SK-N-MC (cell line): ENCODE measurements around the gene GSTT2.

Experiments
- EZH2 ChIP-seq: fragments of 200-600 bp; sonication (generic); IDR thresholded peaks from one replicate; pipeline ENCODE4 v1.6.1; 2017; ENCODE audit warnings: antibody characterized with exemption
- POLR2AphosphoS5 ChIP-seq: IDR thresholded peaks from 2 replicates; pipeline ENCODE4 v1.6.1; 2012; ENCODE audit warnings: mild to moderate bottlenecking, low read depth, low read length, borderline replicate concordance

DNA sequence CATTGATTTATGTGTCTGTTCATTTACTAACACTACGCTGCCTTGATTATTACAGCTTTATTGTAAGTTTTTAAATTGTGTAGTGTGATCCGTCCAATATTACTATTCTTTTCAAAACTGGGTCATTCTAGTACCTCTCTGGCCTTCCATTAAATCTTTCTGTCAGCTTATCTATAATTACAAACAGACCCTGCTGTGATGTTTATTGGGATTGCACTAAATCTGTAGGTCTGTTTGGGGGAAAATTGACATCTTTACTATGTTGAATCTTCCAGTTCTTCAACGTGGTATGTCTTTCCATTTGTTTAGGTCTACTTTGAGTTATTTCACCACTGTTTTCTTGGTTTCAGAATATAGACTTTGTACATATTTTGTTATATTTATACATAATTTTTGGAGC is 46.8 kb downstream of the GSTT2 start:
- TF ChIP-seq POLR2AphosphoS5 (no peak), EZH2 (no peak)
